ENCODE results near the gene BCAP31.

The BCAP31 gene

DNA sequence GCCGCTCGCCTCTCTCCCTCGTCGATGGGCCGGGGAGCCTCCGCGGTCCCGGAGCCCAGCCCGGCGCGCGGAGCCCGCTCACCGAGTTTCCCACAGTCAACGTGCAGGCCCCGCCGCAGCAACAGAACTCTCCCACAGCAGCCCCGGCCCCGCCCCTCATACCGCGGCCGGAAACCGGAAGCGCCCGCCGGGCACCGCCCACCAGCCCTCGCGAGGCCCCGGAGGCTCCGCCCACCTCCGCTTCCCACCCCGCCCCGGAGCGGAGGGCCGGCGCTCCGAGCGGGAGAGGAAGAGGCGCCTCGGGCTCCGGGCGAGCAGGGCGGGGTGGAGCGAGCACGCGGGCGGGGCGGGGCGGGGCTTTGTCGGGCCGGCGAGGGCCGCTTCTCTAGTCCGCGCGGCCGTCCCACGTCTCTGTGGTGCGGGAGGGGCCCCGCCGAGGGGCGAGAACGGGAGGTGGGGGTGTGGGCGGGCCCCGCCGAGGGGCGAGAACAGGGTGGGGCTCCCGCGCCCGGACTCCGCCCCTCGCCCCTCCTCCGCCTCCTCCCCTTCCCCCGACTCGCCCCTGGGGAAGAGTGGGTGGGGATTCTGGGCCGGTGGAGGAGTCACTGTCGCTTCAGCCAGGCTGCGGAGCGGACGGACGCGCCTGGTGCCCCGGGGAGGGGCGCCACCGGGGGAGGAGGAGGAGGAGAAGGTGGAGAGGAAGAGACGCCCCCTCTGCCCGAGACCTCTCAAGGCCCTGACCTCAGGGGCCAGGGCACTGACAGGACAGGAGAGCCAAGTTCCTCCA, at the start of gene BCAP31, which contains the start of gene ABCD1:
Gene BCAP31, minus strand, starts transcription at position 136 of the 787 bp plus-strand sequence. CDS start 1,143 bp downstream, outside the sequence.
Gene ABCD1, plus strand, starts transcription at position 605 of the 787 bp plus-strand sequence. CDS start 411 bp downstream, outside the sequence.
- DNase-seq, result peak; percentile 88

DNA sequence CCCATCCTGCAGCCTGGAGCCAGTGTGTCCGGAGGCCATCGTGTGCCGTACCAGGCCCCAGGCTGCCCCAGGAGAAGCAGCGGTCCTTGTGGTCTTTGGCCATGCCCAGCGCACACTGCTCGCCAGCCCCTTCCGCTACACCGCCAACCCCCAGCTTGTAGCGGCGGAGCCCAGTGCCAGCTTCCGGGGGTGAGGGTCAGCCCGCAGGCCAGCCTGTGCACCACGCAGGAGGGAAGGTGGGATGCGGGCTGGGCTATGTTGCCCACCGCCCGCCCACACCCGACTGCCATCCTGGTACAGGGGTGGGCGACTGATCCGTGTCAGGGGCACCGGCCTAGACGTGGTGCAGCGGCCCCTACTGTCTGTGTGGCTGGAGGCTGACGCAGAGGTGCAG, 49.0 kb upstream of the BCAP31 start:
- no peak for DNase-seq

DNA sequence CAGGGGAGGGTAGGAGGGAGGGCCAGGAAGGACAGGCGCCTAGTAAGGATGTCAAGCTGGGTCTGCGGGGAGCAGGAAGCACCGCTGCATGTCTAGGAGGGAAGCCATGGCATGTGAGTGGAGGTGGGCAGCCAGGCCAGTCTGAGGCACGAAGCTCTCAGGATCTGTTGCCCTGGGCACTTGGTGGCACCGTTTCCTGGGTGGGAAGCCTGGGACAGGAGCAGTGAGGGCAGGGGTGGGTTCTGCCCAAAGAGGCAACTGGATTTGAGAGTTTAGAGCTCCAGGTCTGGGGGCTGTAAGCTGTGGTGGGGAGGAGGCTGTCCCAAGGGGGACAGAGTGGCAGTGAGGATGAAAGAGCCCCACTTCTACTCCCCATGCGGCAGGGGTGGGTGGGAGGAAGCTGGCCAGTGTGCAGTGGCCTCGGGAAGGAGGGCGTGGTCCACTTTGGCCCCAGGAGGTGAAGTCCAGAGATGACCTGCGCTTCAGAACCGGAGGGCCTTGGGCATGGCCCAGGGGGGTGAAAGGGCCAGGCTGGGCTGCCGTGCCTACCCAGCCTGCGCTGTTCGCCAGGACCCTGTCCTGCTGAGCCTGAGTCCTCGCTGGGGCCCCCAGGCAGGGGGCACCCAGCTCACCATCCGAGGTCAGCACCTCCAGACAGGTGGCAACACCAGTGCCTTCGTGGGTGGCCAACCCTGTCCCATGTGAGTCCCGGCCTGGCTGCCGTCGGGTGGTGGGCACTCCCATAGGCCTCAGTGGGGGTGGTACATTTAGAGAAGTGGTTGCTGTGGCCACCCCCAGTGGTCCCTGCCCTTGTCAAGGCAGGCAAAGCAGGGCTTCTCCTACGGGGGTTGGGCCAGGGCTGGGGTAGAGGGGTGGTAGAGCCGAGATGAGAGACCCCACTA, 48.4 kb upstream of the BCAP31 start:
- DNase-seq, result no peak

DNA sequence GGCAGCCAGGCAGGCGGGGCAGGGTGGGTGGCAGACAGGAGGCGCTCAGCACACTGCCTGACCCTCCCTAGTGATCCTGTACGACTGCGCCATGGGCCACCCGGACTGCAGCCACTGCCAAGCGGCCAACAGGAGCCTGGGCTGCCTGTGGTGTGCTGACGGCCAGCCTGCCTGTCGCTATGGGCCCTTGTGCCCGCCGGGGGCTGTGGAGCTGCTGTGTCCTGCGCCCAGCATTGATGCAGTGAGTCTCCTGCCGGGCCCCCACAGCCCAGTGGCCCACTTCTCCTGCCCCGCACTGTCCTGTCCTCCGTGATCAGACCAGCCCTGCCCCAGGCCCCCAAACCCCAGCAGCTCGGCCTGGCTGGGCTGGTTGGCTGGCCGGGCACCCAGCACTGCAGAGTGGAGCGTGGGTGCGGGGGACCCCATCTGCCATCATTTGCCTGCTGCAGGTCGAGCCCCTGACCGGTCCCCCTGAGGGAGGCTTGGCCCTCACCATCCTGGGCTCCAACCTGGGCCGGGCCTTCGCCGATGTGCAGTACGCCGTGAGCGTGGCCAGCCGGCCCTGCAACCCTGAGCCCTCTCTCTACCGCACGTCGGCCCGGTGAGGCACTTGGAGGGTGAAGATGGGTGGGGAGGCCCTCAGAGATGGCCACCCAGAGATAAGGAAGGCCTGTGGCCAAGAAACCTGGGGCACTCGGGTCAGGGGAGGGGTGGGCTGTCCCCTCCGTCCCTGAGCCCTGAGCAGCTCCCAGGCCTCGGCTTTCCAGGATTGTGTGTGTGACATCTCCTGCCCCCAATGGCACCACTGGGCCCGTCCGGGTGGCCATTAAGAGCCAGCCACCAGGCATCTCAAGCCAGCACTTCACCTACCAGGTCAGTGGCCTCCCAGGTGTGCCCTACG, 47.5 kb upstream of the BCAP31 start:
- DNase-seq, result no peak

DNA sequence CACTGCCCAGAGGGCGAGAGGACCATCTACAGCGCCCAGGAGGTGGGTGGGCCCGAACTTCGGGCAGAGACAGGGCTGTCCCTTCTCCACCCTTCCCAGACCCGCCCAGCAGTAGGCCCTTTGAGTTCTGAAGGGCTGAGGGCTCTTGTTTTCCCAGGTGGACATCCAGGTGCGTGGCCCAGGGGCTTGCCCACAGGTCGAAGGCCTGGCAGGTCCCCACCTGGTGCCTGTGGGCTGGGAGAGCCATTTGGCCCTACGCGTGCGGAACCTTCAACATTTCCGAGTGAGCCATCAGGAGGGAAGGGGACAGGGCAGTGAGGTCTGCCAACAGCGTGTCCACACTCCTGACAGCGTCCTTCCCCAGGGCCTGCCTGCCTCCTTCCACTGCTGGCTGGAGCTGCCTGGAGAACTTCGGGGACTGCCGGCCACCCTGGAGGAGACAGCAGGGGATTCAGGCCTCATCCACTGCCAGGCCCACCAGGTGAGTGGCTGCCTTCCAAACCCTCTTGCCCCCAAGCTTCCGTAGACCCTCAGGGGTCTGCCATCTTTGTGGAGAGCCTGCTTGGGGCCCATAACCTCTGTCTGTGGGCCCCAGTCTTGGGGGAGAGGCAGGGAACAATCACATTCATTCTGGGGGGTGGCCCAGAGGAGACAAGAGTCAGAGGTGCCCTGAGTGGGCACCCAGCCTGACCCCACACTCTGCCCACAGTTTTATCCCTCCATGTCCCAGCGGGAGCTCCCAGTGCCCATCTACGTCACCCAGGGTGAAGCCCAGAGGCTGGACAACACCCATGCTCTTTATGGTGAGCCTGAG, 46.6 kb upstream of the BCAP31 start:
- DNase-seq, result no peak

DNA sequence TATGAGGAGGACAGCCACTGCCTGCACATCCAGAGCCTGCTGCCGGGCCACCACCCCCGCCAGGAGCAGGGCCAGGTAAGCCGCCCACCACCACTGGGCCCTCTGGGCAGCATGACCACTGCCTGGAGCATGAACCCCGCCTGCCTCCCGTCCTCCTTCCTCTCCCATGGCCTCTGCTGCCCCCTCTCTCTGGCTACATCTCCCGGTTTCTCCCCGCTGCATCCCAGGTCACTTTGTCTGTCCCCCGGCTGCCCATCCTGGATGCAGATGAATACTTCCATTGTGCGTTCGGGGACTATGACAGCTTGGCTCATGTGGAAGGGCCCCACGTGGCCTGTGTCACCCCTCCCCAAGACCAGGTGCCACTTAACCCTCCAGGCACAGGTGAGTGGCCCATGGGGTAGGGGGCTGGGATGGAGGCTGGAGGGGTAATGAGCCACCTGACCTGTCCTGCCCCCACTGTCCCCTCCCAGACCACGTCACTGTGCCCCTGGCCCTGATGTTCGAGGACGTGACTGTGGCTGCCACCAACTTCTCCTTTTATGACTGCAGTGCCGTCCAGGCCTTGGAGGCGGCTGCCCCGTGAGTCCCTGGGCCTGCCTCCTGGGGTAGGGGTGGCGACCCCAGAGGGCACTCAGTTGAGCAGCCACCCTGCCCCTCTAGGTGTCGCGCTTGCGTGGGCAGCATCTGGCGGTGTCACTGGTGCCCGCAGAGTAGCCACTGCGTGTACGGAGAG, 45.8 kb upstream of the BCAP31 start:
- DNase-seq, result no peak

DNA sequence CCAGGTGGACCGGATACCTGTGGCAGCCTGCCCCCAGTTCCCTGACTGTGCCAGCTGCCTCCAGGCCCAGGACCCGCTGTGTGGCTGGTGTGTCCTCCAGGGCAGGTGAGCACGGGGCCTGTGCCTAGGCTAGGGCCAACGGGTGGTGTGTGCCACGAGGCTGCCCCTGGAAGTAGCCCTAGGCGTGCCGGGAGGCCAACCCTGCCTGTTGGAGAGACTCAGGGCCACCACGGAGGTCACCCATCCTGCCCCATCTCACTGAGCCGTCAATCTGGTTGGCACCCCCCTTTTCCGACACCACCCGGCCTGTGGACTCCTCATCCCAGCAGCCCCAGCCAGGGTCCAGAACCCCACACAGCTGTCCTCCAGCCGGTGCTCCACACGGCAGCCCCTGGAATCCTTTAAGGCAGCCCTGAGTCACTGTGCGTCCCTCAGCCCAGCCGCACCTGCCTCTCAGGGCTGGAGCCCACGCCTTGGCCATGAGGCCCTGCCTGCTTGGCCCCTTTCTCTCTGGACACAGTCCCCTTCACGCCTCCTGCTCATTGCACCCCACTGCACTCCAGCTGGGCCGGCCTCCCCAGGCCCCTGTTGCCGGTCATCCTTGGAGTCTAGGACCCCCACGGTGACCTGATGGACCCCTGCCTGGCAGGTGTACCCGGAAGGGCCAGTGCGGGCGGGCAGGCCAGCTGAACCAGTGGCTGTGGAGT, 45.1 kb upstream of the BCAP31 start:
- no peak for DNase-seq

DNA sequence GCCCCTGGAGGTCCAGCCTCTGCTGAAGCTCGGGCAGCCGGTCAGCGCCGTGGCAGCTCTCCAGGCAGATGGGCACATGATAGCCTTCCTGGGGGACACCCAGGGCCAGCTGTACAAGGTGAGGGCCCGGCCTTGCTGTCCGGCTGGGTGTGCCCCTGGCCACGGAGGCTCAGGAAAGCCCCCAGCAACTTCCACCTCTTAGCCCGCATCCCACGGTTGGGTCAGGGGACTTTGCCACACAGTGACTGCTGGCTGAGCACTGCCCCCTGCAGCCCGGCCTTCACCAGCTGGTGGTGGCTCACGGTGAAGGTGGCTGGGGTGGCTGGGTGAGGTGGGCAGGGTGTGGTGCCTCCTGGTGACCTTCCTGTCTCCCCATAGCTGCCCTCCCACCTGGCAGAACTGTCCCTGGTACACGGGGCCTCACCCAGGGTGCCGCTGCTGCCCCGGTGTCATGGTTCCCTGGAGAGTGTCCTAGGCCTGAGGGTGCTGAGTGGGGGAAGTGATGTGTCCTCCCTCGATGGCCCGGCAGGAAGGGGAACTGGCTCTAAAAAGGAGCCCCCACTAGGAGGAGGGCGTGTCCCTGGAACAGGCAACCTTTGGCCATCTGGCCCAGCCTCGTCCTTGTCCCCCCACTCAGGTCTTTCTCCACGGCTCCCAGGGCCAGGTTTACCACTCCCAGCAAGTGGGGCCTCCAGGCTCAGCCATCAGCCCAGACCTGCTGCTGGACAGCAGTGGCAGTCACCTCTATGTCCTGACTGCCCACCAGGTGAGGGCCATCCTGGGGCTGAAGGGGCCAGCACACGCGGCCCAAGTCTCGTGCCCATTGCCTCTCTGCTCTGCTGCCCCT, 44.3 kb upstream of the BCAP31 start:
- no peak for DNase-seq

DNA sequence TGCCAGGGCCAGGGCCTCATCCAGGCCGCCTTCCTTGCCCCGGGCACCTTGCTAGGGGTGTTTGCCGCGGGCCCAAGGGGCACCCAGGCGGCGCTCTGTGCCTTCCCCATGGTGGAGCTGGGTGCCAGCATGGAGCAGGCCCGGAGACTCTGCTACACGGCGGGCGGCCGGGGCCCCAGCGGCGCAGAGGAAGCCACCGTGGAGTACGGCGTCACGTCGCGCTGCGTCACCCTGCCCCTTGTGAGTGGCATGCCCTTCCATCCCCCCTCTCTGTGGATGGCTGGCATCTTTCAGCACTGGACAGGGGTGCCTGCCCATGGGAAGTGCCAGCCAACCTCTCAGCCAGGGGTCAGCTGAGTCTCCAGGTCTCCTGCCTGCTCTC, 43.5 kb upstream of the BCAP31 start:
- DNase-seq, result no peak

DNA sequence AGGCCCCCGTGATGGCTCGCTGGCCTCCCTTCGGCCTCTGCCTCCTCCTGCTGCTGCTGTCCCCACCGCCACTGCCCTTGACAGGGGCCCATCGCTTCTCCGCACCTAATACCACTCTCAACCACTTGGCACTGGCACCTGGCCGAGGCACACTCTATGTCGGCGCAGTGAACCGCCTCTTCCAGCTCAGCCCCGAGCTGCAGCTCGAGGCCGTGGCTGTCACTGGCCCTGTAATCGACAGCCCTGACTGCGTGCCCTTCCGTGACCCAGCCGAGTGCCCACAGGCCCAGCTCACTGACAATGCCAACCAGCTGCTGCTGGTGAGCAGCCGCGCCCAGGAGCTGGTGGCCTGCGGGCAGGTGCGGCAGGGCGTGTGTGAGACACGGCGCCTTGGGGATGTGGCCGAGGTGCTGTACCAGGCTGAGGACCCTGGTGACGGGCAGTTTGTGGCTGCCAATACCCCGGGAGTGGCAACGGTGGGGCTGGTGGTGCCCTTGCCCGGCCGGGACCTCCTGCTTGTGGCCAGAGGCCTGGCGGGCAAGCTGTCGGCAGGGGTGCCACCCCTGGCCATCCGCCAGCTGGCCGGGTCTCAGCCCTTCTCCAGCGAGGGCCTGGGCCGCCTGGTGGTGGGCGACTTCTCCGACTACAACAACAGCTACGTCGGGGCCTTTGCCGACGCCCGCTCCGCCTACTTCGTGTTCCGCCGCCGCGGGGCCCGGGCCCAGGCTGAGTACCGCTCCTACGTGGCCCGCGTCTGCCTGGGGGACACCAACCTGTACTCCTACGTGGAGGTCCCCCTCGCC, 42.9 kb upstream of the BCAP31 start:
- DNase-seq, result no peak

DNA sequence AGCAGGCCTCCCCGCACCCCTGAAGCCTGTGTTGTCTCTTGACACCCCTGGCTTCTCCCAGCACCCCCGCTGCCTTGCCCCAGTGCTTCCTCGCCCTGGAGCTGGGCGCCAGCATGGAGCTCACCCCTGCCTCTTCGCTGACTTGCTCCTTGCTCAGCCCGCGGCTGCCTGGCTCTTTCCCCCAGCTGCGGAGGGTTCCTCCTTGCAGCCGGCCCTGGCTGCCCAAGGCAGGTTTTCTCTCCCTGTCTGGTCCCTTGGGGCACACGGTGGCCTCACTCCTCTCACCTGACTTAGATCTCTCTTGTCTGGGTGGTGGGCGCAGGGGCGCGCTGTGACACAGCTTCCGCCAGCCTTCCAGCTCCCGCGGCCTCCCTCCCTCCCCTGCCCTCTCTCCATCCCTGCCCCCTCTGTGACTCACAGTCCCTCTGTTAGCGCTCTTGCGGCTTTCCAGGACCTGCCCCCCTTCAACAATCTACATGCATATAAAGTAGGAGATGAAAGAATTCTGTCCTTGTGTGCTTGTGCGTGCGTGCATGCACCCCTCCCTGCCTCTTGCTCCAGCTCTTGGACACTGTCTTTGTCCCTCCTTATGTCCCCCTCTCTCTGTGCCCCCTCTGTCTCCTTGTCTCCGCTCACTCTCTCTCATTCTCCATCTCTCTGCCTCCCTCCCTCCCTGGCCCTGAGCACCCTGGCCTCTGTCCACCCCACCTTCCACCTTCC, 42.1 kb upstream of the BCAP31 start:
- DNase-seq, result peak; percentile 70

DNA sequence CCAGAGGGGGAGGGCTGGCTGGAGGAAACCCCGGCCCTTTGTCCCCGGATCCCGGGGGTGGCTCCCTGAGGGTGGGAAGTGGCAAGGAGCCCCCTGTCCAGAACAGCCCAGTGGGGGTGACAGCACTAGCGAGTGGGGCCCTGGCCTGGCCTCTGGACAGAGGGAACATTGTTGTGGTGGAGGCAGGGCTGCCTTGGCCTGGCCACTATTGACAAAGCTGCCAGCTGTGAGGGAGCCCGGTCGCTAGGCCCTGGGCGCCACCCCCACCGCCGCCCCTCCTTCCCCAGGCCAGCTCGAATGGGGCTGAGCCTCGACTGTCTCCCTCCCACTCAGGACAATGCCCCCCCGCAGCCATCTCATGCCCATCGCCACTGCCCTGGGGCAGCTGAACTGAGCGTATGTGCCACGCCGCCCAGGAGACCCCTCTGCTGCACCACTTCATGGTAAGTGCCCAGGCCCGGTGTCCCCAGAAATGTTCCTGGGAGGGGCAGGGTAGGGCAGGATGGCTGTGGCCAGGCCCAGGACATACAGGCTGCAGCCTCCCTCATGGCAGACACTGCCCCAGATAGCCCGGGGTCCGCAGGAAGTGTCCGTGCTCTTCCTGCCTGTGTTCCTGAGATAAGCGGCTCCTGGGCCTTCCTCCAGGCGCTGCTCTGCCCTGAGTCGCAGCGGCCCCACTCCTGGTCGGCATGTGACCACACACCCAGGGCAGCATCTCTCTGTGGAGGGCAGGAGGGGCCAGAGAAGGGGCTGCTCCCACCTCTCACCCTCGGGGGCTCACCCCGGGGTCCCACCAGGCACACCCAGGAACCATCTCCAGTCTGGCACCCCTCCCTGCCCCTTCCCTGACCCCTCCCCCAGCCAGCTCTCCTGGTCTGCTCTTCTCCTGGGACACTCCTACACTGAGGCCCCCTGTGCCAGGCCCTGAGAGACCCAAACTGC, 41.2 kb upstream of the BCAP31 start:
- DNase-seq, result no peak

DNA sequence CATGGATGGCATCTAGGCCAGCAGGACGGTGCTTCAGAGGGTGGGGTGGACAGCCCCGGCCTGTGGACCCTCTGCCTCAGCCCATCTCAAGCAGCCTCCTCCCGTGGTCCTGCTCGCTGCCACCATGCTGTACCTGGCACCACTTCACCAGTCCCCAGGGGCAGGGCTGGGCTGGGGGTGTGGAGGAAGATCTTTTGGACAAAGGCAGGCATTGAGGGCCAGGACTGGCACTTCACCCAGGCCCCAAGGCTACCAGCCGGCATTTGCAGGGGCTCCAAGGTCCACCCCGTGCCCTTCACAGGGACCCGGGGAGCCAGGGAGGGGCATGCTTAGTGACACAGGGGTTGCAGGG, 40.6 kb upstream of the BCAP31 start:
- DNase-seq, result no peak

DNA sequence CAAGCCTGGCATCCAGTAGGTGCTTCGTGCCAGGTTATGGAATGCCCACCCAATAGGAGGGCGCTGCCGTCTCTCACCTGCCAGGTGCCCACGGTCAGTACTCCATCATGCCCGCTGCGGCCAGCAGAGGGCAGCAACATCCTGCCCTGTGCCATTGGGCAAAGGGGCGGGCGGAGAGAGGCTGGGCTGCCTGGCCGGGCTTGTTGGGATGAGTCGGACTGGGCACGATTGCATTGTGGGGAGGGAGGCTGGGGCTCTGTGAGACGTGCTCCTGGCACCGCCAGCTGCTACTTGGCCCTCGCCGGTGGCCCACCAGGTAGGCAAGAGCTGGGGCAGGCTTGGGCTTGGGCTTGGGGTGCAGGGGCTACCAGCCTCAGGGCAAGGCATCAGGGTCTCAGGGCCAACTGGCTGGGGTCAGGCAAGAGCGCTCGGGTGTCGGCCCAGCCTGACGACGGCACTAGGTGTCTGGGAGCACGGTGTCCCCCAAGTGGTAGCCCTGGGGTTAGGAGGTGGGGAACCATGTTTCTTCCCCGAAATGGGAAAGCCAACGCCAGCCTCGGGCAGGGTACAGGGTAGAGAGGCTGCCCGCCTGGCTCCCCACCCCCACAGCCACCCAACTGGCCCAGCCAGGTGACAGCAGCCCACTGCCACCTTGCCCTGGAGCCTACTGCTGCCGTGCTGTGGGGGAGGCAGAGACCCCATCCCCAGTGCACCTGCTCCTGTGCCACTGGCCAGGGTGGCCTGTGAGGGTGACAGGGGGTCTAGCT, 40.0 kb upstream of the BCAP31 start, which contains the start of gene PLXNB3:
Gene PLXNB3, plus strand, starts transcription at position 261 of the 767 bp plus-strand sequence. CDS start 1,287 bp downstream, outside the sequence.
- DNase-seq, result peak; percentile 72

DNA sequence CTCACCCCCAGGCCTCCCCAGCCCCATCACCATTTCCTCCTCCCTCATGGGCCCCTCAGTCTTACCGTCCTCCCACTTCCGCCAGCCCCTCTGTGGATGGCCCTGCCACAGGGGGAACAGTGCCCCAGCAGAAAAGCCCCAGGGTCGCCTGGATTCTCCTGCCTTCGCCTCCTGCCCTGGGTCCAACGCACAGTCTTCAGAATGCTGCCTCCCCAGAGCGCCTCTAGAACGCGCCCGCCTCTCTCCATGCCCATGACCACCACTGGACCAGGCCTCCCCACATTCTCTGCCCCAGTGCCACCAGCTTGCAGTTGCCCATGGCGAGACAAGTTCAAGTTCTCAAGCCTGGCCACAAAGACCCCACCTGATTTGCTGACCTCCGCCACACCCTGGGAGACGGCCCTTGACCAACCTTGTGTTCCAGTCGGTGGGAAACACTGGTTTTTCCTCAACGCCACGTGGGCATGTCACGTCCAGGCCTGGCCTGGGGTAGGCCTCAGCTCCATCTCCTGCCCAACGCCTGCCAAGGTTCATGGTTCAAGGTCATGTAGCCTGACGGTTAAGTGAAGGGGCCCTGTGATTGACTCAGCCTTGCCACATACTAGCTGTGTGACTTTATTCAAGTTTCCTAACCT, 39.2 kb upstream of the BCAP31 start:
- no peak for DNase-seq
